NCI-H1417 treated with DMSO at 0.1 percent for 48 hours (cell line): Measurements from ENCODE around the gene MORN3.
"Not testable (repeated sequence)": the region's sequence is repeated elsewhere in the genome, so short reads cannot be mapped to it uniquely, and the experiment has no call there.

Experiments
- DNase-seq: peaks from one replicate; lab custom pipeline; 2025; lab: John Stamatoyannopoulos, UW

Gene MORN3

DNA sequence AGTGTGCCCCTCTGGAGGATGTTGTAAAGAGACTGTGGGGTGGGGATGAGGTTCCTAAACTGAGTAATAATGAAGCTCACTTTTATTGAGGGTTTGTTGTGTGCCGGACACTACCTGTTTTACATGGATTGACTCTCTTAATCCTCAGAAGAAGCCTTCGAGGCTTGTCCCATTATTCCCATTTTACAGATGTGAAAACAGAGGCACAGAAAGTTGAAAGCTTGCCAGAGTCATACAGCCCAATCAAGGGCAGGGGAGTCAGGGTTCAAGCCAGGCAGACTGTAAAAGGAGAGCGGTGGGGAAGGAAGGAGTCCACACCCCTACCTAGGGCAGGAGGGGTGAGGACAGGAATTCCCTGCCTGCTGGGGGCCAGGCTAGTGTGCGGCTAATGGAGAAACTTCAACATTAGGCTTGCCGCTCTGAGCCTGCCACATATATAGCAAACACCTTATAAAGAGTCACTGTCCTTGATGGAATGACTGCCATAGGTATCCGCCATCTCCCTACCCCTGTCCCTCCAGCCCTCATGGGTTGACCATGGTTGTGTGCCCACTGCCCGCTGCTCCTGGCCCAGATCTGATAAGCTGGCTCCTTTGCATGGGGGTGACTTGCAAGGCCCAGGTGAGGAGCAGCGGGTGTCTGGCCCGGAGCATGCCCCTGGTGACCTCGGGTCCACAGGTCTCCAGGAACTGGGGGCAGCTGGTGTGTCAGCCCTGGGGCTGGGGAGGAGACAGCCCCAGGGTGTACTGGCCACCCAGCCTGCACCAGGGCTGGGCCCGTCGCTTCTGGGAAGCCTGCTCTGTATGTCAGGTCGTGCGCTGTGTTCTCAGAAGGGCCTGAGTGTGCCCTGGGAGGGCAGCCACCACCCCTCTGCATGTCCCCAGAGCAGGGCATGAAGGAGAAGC is 30.9 kb downstream of the MORN3 start:
- no peak for DNase-seq

DNA sequence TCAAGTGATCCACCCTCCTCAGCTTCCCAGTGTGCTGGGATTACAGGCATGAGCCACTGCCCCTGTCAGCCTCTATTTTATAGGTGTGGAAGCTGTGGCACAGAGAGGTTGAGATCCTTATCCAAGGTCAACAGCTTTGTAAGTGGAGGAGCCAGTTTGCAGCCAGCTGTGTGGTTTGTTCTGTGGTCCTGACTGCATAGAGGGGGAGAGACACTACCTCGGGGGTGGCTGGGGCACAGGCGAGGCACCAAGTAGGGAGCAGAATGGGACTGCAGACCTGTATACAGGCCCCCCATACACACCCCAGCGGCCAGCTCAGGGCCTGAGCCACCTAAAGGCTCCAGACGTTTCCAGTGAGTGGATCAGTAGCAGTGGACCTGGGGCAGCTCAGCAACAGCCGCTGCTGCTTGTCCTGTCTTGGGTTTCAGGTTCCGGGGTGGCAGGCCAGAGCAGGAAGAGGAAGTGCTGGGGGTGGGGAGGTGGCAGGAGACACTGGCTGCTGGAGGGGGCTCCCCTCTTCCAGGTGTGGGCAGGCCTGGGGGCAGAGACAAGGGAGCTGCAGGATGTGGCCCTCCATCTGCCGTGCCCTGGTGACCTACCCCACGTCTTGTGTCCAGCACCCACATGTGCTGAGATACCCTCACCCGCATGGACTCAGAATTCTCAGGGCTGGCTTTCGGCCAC is 32.1 kb downstream of the MORN3 start:
- DNase-seq: no peak

- DNase-seq: no peak
These were observed 34.6 kb downstream of the MORN3 start for GRCh38 chr12:121634836-121635235.

DNA sequence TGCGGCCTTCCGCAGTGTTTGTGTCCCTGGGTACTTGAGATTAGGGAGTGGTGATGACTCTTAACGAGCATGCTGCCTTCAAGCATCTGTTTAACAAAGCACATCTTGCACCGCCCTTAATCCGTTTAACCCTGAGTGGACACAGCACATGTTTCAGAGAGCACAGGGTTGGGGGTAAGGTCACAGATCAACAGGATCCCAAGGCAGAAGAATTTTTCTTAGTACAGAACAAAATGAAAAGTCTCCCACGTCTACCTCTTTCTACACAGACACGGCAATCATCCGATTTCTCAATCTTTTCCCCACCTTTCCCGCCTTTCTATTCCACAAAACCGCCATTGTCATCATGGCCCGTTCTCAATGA is 35.6 kb downstream of the MORN3 start:
- DNase-seq: not testable (repeated sequence)

GRCh38 chr12:121632069-121632970 is 37.1 kb downstream of the MORN3 start:
- no peak for DNase-seq

DNA sequence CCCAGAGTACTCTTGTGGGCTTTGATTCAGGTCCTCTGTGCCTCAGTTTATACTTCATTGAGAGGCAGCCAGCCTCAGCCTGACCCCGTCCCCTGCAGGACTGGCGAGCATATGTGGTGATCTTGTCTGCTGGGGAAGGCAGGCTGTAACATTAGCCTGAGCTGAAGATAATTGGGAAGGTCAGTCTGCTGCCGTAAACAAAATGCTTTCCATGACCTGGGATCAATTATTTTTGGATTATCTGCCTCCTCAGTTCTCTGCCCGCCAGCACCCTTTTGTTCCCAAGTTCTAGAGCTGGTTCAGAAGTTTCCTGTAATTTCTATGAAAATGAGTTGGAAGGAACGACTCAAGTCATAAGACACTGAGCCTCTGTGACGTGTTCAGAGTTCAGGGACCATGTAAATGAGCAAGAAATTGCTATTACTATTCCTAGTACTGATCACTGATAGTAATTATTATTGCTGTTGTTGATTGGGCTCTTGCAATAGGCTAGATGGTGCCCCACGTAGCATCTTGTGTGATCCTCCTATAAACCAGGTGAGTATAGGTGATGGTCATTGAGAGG is 38.6 kb downstream of the MORN3 start:
- no peak for DNase-seq

- DNase-seq: no peak
These were observed 40.9 kb downstream of the MORN3 start for GRCh38 chr12:121628536-121628935.

DNA sequence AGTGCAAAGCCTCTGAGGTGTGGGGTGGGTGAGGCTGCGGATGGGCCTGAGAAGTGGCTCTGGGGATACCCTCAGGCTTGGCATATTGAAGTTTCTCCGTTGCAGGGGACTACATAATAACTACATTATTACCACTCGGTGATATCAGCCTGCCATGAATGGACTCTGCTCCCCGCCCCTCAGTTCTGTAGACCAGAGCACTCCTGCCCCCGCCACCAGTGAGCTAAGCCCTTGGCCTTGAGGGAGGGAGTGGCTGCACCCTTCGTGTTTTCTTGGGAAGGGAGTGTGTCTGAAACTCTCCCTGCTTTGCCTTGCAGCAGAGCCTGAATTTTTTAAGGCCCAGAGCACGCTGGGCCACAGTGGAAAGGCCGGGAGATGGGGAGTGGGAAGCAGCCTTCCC is 41.4 kb downstream of the MORN3 start:
- no peak for DNase-seq

DNA sequence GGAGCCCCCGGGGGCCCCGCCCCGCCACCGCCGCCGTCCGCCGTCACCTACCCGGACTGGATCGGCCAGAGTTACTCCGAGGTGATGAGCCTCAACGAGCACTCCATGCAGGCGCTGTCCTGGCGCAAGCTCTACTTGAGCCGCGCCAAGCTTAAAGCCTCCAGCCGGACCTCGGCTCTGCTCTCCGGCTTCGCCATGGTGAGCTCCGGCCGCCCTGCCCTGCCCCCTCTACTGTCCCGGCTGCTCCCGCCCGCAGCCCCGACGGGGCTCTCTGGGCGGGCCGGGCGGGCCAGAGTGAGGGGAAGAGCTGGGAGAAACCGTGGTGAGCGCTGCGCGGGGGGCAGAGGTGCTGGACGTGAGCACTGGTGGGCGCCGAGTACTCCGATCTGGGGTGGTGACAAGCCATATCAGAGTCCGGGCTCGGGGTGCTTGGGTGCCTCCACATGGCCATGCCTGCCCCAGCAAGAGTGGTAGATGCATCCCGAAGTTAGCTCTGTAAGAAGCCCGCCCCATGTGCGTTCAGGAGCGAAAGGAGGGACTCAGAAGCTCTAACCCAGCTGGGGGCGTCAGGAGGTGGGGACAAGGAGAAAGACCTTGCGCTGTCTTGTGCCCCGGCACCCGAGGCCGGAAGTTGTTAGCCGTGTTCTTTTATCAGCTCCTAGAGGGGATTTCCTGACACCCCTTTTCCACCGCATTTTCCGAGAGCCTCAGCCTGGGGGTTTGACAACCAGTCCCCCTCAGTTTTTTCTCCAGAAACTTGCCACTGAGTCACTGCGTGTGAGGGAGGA is 42.4 kb downstream of the MORN3 start:
- DNase-seq: no peak

- peak; percentile 74 for DNase-seq
These were observed 43.2 kb downstream of the MORN3 start, which contains the start of gene ORAI1 for GRCh38 chr12:121626087-121626852. Gene ORAI1 (plus strand): TSS chr12:121626530.

DNA sequence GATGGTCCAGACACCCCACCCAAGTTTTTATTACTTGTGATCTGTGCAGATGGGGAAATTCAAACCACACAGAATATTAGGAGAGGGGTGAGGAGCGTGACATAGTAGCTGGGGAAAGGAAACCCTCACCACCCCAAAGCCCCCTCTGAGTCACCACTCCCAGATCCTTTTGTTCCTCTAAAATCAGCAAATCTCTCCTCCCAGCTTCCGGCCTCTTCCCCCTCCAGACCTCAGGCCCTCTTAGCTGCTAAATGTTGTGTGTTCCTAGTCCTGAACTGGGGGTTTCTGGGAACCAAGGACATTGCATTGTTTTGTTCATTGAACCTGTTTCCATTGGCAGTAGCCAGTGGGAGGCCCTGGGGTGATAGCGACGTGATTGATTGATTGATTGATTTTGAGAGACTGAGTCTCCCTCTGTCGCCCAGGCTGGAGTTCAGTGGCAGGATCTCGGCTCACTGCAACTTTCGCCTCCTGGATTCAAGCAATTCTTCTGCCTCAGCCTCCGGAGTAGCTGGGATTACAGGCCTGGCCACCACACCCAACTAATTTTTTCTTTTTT is 49.0 kb downstream of the MORN3 start:
- no peak for DNase-seq

DNA sequence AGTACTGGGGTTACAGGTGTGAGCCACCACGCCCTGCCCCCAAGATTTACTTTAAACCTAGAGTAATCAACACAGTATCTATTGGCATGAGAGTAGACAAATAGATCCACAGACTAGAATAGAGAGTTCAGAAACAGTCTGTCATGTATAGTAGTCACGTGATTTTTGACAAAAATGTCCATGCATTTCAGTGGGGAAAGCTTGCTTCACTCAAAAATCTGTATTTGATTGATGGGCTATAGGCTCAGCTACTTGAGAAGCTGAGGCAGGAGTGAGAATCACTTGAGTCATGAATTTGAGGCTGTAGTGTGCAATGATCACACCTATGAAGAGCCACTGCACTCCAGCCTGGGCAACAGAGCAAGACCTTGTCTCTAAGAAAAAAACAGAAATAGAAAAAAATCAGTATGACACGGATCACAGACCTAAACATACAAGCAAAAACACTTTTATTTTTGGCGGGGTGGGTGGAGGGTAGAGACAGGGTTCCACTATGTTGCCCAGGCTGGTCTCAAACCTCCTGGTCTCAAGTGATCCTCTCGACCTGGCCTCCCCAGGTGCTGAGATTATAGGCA is 50.7 kb downstream of the MORN3 start:
- DNase-seq: no peak

- DNase-seq: no peak
These were observed 54.5 kb downstream of the MORN3 start for GRCh38 chr12:121614872-121615467.

DNA sequence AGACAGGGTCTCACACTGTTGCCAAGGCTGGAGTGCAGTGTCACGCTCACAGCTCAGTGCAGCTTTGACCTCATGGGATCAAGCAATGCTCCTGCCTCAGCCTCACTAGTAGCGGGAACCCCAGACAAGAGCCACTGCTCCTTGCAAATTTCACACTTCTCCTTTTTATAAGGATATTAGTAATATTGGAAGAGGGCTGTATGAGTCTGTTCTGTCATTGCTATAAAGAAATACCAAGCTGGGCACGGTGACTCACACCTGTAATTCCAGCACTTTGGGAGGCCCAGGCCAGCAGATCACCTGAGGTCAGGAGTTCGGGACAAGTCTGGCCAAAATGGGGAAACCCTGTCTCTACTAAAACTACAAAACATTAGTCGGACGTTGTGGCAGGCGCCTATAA is 56.0 kb downstream of the MORN3 start:
- DNase-seq: no peak

DNA sequence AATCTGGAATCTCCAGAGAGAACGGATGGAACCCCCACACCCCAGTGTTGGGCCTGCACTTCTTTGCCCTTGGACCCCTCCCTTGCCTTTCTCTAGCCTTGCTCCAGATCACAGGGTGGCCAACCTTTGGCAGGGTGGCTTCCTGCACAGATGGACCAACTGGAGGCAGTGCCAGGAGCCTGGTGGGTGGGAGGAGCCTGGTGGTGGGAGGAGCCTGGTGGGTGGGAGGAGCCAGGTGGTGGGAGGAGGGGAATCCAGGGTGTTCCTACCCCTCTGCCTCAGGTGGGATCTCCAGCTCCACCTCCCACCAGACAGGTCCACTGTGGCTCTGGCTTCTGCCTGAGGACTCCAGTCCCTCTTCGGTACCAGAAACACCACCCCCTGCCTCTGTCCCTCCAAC is 58.1 kb downstream of the MORN3 start:
- no peak for DNase-seq

GRCh38 chr12:121610239-121611149 is 59.0 kb downstream of the MORN3 start:
- DNase-seq: no peak

DNA sequence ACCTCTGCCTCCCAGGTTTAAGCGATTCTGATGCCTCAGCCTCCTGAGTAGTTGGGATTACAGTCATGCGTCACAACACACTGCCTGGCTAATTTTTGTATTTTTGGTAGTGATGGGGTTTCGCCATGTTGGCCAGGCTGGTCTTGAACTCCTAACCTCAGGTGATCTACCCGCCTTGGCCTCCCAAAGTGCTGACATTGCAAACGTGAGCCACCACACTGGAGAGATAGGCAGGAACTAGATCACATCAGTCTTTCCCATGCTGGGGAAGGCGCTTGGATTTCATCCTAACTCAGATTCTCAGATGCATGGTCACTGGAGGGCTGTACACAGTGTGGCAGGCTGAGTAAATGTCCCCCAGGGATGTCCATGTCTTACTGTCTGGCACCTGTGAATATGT is 61.2 kb downstream of the MORN3 start:
- DNase-seq: no peak

DNA sequence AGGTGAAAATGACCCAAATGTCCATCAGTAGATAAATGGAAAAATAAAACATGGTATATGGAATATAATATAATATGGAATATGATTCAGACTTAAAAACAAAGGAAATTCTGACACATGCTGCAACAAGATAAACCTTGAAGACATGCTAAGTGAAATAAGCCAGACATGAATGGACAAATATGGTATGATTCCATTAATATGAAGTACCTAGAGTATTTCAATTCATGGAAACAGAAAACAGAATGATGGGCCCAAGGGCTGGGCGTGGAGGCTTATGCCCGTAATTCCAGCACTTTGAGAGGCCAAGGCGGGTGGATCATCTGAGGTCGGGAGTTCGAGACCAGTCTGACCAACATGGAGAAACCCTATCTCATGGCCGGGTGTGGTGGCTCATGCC is 65.9 kb downstream of the MORN3 start:
- no peak for DNase-seq
